H1 (cell line): ENCODE measurements around the gene ZNF24. TPM values are rescaled to one million over a fixed set of nuclear protein-coding genes. Genes with fewer than 3 reads are reported as not detected.

Experiments
- ASH2L ChIP-seq: fragments of 200-600, 300-600 bp; sonication (generic); IDR thresholded peaks from one replicate; pipeline ENCODE4 v1.7.1; 2017; ENCODE audit warnings: low read length
- CHD7 ChIP-seq: fragments of 300-600 bp; sonication (generic); IDR thresholded peaks from 2 replicates; pipeline ENCODE4 v1.7.1; 2012; ENCODE audit warnings: low read length, moderate library complexity, mild to moderate bottlenecking, inconsistent platforms; ENCODE audit not compliant: insufficient replicate concordance
- GABPA ChIP-seq: IDR thresholded peaks from 2 replicates; pipeline ENCODE4 v1.6.1; 2011; ENCODE audit warnings: mild to moderate bottlenecking, low read length, moderate library complexity, borderline replicate concordance; ENCODE audit not compliant: insufficient read depth
- JUN ChIP-seq: IDR thresholded peaks from 2 replicates; pipeline ENCODE4 v1.6.1; 2011; ENCODE audit warnings: low read depth, mild to moderate bottlenecking, improper control_type of control experiment, low read length
- JUND ChIP-seq: IDR thresholded peaks from 2 replicates; pipeline ENCODE4 v1.6.1; 2011; ENCODE audit warnings: mild to moderate bottlenecking, improper control_type of control experiment, low read length
- KDM4A ChIP-seq: IDR thresholded peaks from one replicate; pipeline ENCODE4 v1.7.1; 2012; ENCODE audit warnings: low read depth, mild to moderate bottlenecking, moderate library complexity, low read length, inconsistent platforms; ENCODE audit not compliant: severe bottlenecking
- POU5F1 ChIP-seq: IDR thresholded peaks from 2 replicates; pipeline ENCODE4 v1.6.1; 2011; ENCODE audit warnings: low read depth, mild to moderate bottlenecking, low read length, moderate library complexity
- SAP30 ChIP-seq: fragments of 300-600 bp; sonication (generic); IDR thresholded peaks from 2 replicates; pipeline ENCODE4 v1.7.1; 2012; ENCODE audit warnings: low read length, moderate library complexity, mild to moderate bottlenecking, inconsistent platforms; ENCODE audit not compliant: insufficient read depth, insufficient replicate concordance
- polyA plus RNA-seq, 7 experiments: library from polyadenylated mRNA; depleted of rRNA in 3 of 7; stranded (reverse) in 5 of 7; unstranded in 2 of 7; fragments of >200 nt in 5 of 7; fragments of 200-250 nt in 2 of 7; gene quantifications; 1 replicate in 5 of 7; 2 replicates in 1 of 7; 4 replicates in 1 of 7; pipeline versions ENCODE4 v1.2.1 to v1.2.3, GENCODE V29; 2011 to 2013; ENCODE audit warnings: missing spikeins in 2 of 7, mixed read lengths in 2 of 7
- total RNA-seq: library from RNA; stranded (reverse); fragmentation: NEBNext Ultra II Directional; extraction: Animal tissue kit (Norgen Biotek cat#: 25700); gene quantifications from 2 replicates; pipeline ENCODE4 v1.2.1, GENCODE V29; 2021

ZNF24 gene
- total and polyA plus RNA-seq, 2 of the 8 experiments (the other 6 are each of a cell fraction or from before 2014, with no cell fraction given): 12.5 to 56.9 TPM

- TF ChIP-seq JUN (no peak), JUND (no peak), SAP30 (peak; percentile 44), POU5F1 (no peak), KDM4A (peak; percentile 95), GABPA (peak; percentile 91), ASH2L (peak; percentile 100), CHD7 (no peak)
Observed at GRCh38 chr18:35376742-35377695, 32.8 kb upstream of the ZNF24 start, which contains the start of gene ZNF396 (continued).
